GM12878 (cell line): Measurements from ENCODE around the gene ACSF3.

Source experiments
- EZH2 ChIP-seq: IDR thresholded peaks from 2 replicates; pipeline ENCODE4 v1.6.1; 2012; ENCODE audit warnings: low read depth, mild to moderate bottlenecking, control low read depth, inconsistent platforms, low read length, borderline replicate concordance; ENCODE audit not compliant: control insufficient read depth
- HDAC6 ChIP-seq: fragments of 200-600 bp; sonication (generic); IDR thresholded peaks from one replicate; pipeline ENCODE4 v1.8.0; 2017; ENCODE audit warnings: antibody characterized with exemption; ENCODE audit not compliant: unreplicated experiment
- NFYA ChIP-seq: IDR thresholded peaks from 2 replicates; pipeline ENCODE4 v1.6.1; 2011; ENCODE audit warnings: low read depth, mild to moderate bottlenecking, low read length, improper control_type of control experiment, borderline replicate concordance
- POLR2A ChIP-seq: IDR thresholded peaks from 2 replicates; pipeline ENCODE4 v1.6.1; 2011; ENCODE audit warnings: low read depth, mild to moderate bottlenecking, low read length
- POLR2AphosphoS5 ChIP-seq: IDR thresholded peaks from 2 replicates; pipeline ENCODE4 v1.6.1; 2011; ENCODE audit warnings: mild to moderate bottlenecking, low read length, inconsistent platforms
- RCOR1 ChIP-seq: conservative IDR thresholded peaks from 2 replicates; pipeline ENCODE4 v1.6.1; 2012; ENCODE audit warnings: low read depth, low read length, improper control_type of control experiment
- SRF ChIP-seq, 2 experiments: IDR thresholded peaks; 2 replicates each; pipeline ENCODE4 v1.6.1; 2011; ENCODE audit warnings: low read depth in 2 of 2, low read length in 2 of 2, mild to moderate bottlenecking in 1 of 2, moderate library complexity in 1 of 2
- STAT3 ChIP-seq: IDR thresholded peaks from 2 replicates; pipeline ENCODE4 v1.6.1; 2011; ENCODE audit warnings: low read depth, low read length, improper control_type of control experiment
- TCF7 ChIP-seq: IDR thresholded peaks from 2 replicates; pipeline ENCODE4 v1.6.1; 2014; ENCODE audit warnings: antibody characterized with exemption, borderline replicate concordance
- ZBED1 ChIP-seq: IDR thresholded peaks from 2 replicates; pipeline ENCODE4 v1.6.1; 2016; ENCODE audit warnings: borderline replicate concordance
- TF ChIP-seq, protein P1 (sequence below), 3 experiments: IDR thresholded peaks in 2 of 3; conservative IDR thresholded peaks in 1 of 3; 2 replicates each; pipeline ENCODE4 v1.5.1; 2011; ENCODE audit warnings: low read depth in 3 of 3, low read length in 3 of 3, mild to moderate bottlenecking in 3 of 3, control low read depth in 2 of 3, moderate library complexity in 2 of 3, inconsistent platforms in 1 of 3, mixed read lengths in 1 of 3; ENCODE audit not compliant: control insufficient read depth in 2 of 3, insufficient read depth in 1 of 3; ENCODE audit errors: extremely low read depth in 1 of 3
- TF ChIP-seq, protein P2 (sequence below): IDR thresholded peaks from 2 replicates; pipeline ENCODE4 v1.6.1; 2011; ENCODE audit warnings: mild to moderate bottlenecking, low read depth, low read length, moderate library complexity; ENCODE audit not compliant: insufficient replicate concordance
- TF ChIP-seq, protein P3 (sequence below): fragments of 450-650 bp; IDR thresholded peaks from 2 replicates; pipeline ENCODE4 v1.6.1; 2017; ENCODE audit warnings: antibody characterized with exemption, mild to moderate bottlenecking, moderate library complexity

DNA sequence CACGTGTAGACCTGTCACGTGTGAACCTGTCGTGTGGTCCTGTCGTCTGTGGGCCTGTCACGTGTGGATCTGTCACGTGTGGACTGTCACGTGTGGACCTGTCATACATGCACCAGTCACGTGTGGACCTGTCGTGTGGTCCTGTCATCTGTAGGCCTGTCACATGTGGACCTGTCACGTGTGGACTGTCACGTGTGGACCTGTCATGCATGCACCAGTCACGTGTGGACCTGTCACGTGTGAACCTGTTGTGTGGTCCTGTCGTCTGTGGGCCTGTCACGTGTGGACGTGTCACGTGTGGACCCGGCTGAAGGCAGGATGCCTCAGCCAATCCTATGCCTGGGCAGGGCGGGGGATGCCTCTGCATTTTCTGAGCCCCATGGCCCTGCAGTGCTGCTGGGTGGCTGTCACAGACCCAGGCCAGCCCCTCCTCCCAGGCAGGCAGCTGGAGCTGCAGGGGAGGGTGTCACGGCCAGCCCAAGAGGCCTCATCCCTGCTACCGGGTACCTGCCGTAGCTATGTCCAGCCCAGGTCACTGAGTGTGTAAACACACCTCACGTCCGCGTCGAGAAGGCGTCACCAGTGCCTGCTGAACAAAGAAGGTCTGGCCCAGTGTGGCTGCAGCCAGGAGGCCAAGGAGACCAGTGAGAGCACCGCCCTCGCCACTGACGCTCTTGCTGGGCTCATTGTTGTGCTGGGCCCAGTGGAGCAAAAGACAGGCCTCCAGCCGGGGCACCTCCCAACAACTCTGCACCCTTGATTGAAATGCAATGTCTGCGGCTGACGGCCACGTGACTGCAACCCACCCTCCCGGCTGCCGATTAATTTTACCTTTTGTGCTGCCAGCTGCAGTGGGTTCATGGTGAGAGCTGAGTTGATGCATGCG, 18.6 kb upstream of the ACSF3 start:
- no peak for TF ChIP-seq EZH2
- no peak for TF ChIP-seq ZBED1
- no peak for TF ChIP-seq POLR2AphosphoS5
- TF ChIP-seq, protein P1, sequence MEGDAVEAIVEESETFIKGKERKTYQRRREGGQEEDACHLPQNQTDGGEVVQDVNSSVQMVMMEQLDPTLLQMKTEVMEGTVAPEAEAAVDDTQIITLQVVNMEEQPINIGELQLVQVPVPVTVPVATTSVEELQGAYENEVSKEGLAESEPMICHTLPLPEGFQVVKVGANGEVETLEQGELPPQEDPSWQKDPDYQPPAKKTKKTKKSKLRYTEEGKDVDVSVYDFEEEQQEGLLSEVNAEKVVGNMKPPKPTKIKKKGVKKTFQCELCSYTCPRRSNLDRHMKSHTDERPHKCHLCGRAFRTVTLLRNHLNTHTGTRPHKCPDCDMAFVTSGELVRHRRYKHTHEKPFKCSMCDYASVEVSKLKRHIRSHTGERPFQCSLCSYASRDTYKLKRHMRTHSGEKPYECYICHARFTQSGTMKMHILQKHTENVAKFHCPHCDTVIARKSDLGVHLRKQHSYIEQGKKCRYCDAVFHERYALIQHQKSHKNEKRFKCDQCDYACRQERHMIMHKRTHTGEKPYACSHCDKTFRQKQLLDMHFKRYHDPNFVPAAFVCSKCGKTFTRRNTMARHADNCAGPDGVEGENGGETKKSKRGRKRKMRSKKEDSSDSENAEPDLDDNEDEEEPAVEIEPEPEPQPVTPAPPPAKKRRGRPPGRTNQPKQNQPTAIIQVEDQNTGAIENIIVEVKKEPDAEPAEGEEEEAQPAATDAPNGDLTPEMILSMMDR (IDR thresholded peaks at IDR 0.05 in 2 of 3, conservative IDR thresholded peaks at IDR 0.05 in 1 of 3; ENCODE audit: control insufficient read depth in 2 of 3, extremely low read depth in 1 of 3, insufficient read depth in 1 of 3, low read depth in 3 of 3, low read length in 3 of 3), result no peak
- TF ChIP-seq TCF7, result no peak
- TF ChIP-seq POLR2A, result no peak
- no peak for TF ChIP-seq NFYA
- no peak for TF ChIP-seq SRF (IDR thresholded peaks at IDR 0.05; ENCODE audit: low read depth in 2 of 2, low read length in 2 of 2)
- no peak for TF ChIP-seq RCOR1
- TF ChIP-seq HDAC6, result no peak
- TF ChIP-seq, protein P2, sequence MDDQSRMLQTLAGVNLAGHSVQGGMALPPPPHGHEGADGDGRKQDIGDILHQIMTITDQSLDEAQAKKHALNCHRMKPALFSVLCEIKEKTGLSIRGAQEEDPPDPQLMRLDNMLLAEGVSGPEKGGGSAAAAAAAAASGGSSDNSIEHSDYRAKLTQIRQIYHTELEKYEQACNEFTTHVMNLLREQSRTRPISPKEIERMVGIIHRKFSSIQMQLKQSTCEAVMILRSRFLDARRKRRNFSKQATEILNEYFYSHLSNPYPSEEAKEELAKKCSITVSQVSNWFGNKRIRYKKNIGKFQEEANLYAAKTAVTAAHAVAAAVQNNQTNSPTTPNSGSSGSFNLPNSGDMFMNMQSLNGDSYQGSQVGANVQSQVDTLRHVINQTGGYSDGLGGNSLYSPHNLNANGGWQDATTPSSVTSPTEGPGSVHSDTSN, result no peak
- TF ChIP-seq STAT3, result no peak
- TF ChIP-seq, protein P3, sequence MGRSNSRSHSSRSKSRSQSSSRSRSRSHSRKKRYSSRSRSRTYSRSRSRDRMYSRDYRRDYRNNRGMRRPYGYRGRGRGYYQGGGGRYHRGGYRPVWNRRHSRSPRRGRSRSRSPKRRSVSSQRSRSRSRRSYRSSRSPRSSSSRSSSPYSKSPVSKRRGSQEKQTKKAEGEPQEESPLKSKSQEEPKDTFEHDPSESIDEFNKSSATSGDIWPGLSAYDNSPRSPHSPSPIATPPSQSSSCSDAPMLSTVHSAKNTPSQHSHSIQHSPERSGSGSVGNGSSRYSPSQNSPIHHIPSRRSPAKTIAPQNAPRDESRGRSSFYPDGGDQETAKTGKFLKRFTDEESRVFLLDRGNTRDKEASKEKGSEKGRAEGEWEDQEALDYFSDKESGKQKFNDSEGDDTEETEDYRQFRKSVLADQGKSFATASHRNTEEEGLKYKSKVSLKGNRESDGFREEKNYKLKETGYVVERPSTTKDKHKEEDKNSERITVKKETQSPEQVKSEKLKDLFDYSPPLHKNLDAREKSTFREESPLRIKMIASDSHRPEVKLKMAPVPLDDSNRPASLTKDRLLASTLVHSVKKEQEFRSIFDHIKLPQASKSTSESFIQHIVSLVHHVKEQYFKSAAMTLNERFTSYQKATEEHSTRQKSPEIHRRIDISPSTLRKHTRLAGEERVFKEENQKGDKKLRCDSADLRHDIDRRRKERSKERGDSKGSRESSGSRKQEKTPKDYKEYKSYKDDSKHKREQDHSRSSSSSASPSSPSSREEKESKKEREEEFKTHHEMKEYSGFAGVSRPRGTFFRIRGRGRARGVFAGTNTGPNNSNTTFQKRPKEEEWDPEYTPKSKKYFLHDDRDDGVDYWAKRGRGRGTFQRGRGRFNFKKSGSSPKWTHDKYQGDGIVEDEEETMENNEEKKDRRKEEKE, result no peak
